DND-41 (cell line): ENCODE measurements around the gene NLGN1.

Experiments
- ATAC-seq: fragments of 200-7000 bp; cut with Tn5 transposase; 3 replicates; pipeline ENCODE4 v1.9.1; 2021; ENCODE audit warnings: low read depth; ENCODE audit not compliant: insufficient read depth
- DNase-seq: peaks from one replicate; pipeline ENCODE4 v3.0.0-alpha.2; 2020
- H2AFZ ChIP-seq: 2 replicates; pipeline ENCODE4 v1.6.0; 2012; ENCODE audit warnings: low read depth, low read length
- H3K27ac ChIP-seq: 2 replicates; pipeline ENCODE4 v1.5.1; 2012; ENCODE audit warnings: low read length, inconsistent platforms
- H3K27me3 ChIP-seq: fragments of 200-600 bp; sonication (generic); 2 replicates; pipeline ENCODE4 v1.6.0; 2012; ENCODE audit warnings: low read length, mild to moderate bottlenecking, inconsistent platforms; ENCODE audit not compliant: insufficient read depth, poor library complexity
- H3K36me3 ChIP-seq: 2 replicates; pipeline ENCODE4 v1.5.1; 2012; ENCODE audit warnings: low read length, inconsistent platforms; ENCODE audit not compliant: insufficient read depth
- H3K4me1 ChIP-seq: 2 replicates; pipeline ENCODE4 v1.5.1; 2012; ENCODE audit warnings: mild to moderate bottlenecking, low read length; ENCODE audit not compliant: insufficient read depth
- H3K4me2 ChIP-seq: 2 replicates; pipeline ENCODE4 v1.6.0; 2012; ENCODE audit warnings: mild to moderate bottlenecking, moderate library complexity, low read length, inconsistent platforms; ENCODE audit not compliant: insufficient read depth
- H3K4me3 ChIP-seq, 2 experiments: fragments of 200-600 bp in 1 of 2; shearing (Covaris generic) in 1 of 2; 2 replicates each; pipeline ENCODE4 v1.5.1; 2012 to 2016; ENCODE audit warnings: inconsistent platforms in 2 of 2, low read length in 2 of 2, mild to moderate bottlenecking in 2 of 2, low read depth in 1 of 2, moderate library complexity in 1 of 2
- H3K79me2 ChIP-seq: 2 replicates; pipeline ENCODE4 v1.6.0; 2012; ENCODE audit warnings: low read length, inconsistent platforms; ENCODE audit not compliant: insufficient read depth
- H3K9ac ChIP-seq: 2 replicates; pipeline ENCODE4 v1.6.0; 2012; ENCODE audit warnings: low read depth, mild to moderate bottlenecking, inconsistent platforms, low read length, moderate library complexity
- H3K9me3 ChIP-seq: 2 replicates; pipeline ENCODE4 v1.5.1; 2012; ENCODE audit warnings: low read length, moderate library complexity, mild to moderate bottlenecking, inconsistent platforms; ENCODE audit not compliant: insufficient read depth, severe bottlenecking
- H4K20me1 ChIP-seq: 2 replicates; pipeline ENCODE4 v1.6.0; 2012; ENCODE audit warnings: low read length; ENCODE audit not compliant: insufficient read depth
- EZH2 ChIP-seq: IDR thresholded peaks from 3 replicates; pipeline ENCODE4 v1.6.1; 2012; ENCODE audit warnings: borderline replicate concordance, low read depth, mild to moderate bottlenecking, moderate library complexity, low read length, inconsistent platforms; ENCODE audit not compliant: severe bottlenecking
- TF ChIP-seq, protein P1 (sequence below): IDR thresholded peaks from 2 replicates; pipeline ENCODE4 v1.5.1; 2012; ENCODE audit warnings: borderline replicate concordance, low read length, moderate library complexity, mild to moderate bottlenecking; ENCODE audit not compliant: poor library complexity, severe bottlenecking; ENCODE audit errors: extremely low read depth

NLGN1 gene

GRCh38 chr3:174191380-174191779 is 793.8 kb downstream of the NLGN1 start:
- no peaks in the 10 kb centered on the region for H3K27me3 ChIP-seq
- H3K4me2 ChIP-seq, result peak overlapping the region; percentile 45; the same call in 1 of the 2 replicates
- H3K79me2 ChIP-seq, result no peaks in the 10 kb centered on the region
- no peak overlapping the region; the same call in 1 of the 2 replicates for H2AFZ ChIP-seq
- no peaks in the 10 kb centered on the region for H3K9me3 ChIP-seq
- no peak for TF ChIP-seq EZH2
- TF ChIP-seq, protein P1, sequence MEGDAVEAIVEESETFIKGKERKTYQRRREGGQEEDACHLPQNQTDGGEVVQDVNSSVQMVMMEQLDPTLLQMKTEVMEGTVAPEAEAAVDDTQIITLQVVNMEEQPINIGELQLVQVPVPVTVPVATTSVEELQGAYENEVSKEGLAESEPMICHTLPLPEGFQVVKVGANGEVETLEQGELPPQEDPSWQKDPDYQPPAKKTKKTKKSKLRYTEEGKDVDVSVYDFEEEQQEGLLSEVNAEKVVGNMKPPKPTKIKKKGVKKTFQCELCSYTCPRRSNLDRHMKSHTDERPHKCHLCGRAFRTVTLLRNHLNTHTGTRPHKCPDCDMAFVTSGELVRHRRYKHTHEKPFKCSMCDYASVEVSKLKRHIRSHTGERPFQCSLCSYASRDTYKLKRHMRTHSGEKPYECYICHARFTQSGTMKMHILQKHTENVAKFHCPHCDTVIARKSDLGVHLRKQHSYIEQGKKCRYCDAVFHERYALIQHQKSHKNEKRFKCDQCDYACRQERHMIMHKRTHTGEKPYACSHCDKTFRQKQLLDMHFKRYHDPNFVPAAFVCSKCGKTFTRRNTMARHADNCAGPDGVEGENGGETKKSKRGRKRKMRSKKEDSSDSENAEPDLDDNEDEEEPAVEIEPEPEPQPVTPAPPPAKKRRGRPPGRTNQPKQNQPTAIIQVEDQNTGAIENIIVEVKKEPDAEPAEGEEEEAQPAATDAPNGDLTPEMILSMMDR, result no peak
- peak; percentile 18 for DNase-seq
- H3K4me3 ChIP-seq, result no peak overlapping the region
- no peak overlapping the region for H3K27ac ChIP-seq
- H4K20me1 ChIP-seq, result no peaks in the 10 kb centered on the region
- H3K9ac ChIP-seq, result no peak overlapping the region
- H3K4me1 ChIP-seq, result no peaks in the 10 kb centered on the region
- H3K36me3 ChIP-seq, result no peaks in the 10 kb centered on the region
- peak; percentile 84 for ATAC-seq

GRCh38 chr3:174191895-174192294 is 794.4 kb downstream of the NLGN1 start:
- Histone ChIP-seq H2AFZ (no peak overlapping the region), H4K20me1 (no peaks in the 10 kb centered on the region), H3K27ac (no peak overlapping the region), H3K4me2 (no peak overlapping the region), H3K9me3 (no peaks in the 10 kb centered on the region), H3K9ac (no peak overlapping the region), H3K4me3 (no peak overlapping the region), H3K36me3 (no peaks in the 10 kb centered on the region), H3K27me3 (no peaks in the 10 kb centered on the region), H3K79me2 (no peaks in the 10 kb centered on the region), H3K4me1 (no peaks in the 10 kb centered on the region)
- DNase-seq (no peak), ATAC-seq (no peak)
- TF ChIP-seq EZH2, result no peak
- TF ChIP-seq, protein P1, result no peak

- Histone ChIP-seq H3K79me2 (no peaks in the 10 kb centered on the region), H3K9me3 (no peaks in the 10 kb centered on the region), H3K4me2 (no peak overlapping the region), H3K9ac (no peak overlapping the region), H3K27ac (no peak overlapping the region), H3K4me1 (no peaks in the 10 kb centered on the region), H2AFZ (no peak overlapping the region), H4K20me1 (no peaks in the 10 kb centered on the region), H3K27me3 (no peaks in the 10 kb centered on the region), H3K36me3 (no peaks in the 10 kb centered on the region), H3K4me3 (no peak overlapping the region)
- ATAC-seq (no peak), DNase-seq (no peak)
- TF ChIP-seq EZH2, result no peak
- TF ChIP-seq, protein P1, result no peak
Observed at GRCh38 chr3:174192471-174192870, 794.9 kb downstream of the NLGN1 start.

DNA sequence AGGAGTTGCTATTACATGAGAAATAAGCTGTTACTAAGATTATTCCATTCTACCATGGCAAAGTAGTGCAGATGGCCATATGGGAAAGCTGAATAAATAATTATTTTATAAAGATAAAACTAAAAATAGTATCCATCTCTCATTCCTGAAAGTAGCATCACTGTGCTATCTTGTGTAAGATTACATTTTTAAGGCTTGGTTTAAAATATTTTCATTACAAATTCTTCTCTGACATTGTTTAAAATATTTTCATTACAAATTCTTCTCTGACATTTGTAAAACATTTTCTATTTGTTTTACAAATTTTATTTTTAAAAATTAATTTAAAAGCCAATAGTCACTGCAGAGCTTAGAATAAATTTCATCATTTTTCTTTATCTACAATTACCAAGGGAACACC is 796.1 kb downstream of the NLGN1 start:
- ATAC-seq (no peak), DNase-seq (no peak)
- no peaks in the 10 kb centered on the region for H3K27me3 ChIP-seq
- no peak overlapping the region for H3K4me2 ChIP-seq
- H3K9me3 ChIP-seq, result no peaks in the 10 kb centered on the region
- H2AFZ ChIP-seq, result no peak overlapping the region
- no peak for TF ChIP-seq EZH2
- TF ChIP-seq, protein P1, result no peak
- no peaks in the 10 kb centered on the region for H4K20me1 ChIP-seq
- no peak overlapping the region for H3K4me3 ChIP-seq
- no peaks in the 10 kb centered on the region for H3K36me3 ChIP-seq
- H3K4me1 ChIP-seq, result no peaks in the 10 kb centered on the region
- no peaks in the 10 kb centered on the region for H3K79me2 ChIP-seq
- no peak overlapping the region for H3K9ac ChIP-seq
- no peak overlapping the region for H3K27ac ChIP-seq
